H1 (cell line): ENCODE data around the gene RNASE4. TPM values are rescaled to one million over a fixed set of nuclear protein-coding genes. Genes with fewer than 3 reads are reported as not detected.

ENCODE experiments used
- CTCF ChIA-PET: fragments of 300-600 bp; sonication (Branson Sonifier 250); formaldehyde crosslinking; loops from one replicate; lab custom pipeline; 2021; ENCODE audit not compliant: partially characterized antibody; lab: Charles Lee
- POLR2A ChIA-PET: fragments of 300-600 bp; sonication (Branson Sonifier 250); formaldehyde crosslinking; loops from one replicate; lab custom pipeline; 2021; ENCODE audit warnings: inconsistent platforms; ENCODE audit not compliant: partially characterized antibody; lab: Charles Lee
- DNase-seq, 2 experiments: peaks; one replicate each; pipeline versions ENCODE4 v3.0.0 to v3.0.0-alpha.2; 2010 to 2022; ENCODE audit warnings: low spot score in 2 of 2, low read depth in 1 of 2, mixed read lengths in 1 of 2
- FAIRE-seq: peaks from 2 replicates; lab custom pipeline; 2011; peaks lifted over from hg19 to GRCh38; lab: Jason Lieb, UNC
- H2AFZ ChIP-seq: 2 replicates; pipeline ENCODE4 v1.8.1; 2012; ENCODE audit warnings: low read length, inconsistent platforms
- H2AK5ac ChIP-seq: 2 replicates; pipeline ENCODE4 v1.6.1; 2013; ENCODE audit warnings: low read depth, low read length
- H2BK120ac ChIP-seq: replicated peaks from 2 replicates; pipeline ENCODE3; 2013; ENCODE audit warnings: low read depth, low read length, inconsistent platforms
- H2BK12ac ChIP-seq: 2 replicates; pipeline ENCODE4 v1.6.1; 2013; ENCODE audit warnings: low read depth, low read length
- H2BK15ac ChIP-seq: 2 replicates; pipeline ENCODE4 v1.6.1; 2013; ENCODE audit warnings: low read length
- H2BK20ac ChIP-seq: 2 replicates; pipeline ENCODE4 v1.6.1; 2013; ENCODE audit warnings: low read length
- H2BK5ac ChIP-seq: 2 replicates; pipeline ENCODE4 v1.6.1; 2013; ENCODE audit warnings: low read depth, low read length
- H3K14ac ChIP-seq: 2 replicates; pipeline ENCODE4 v1.6.1; 2013; ENCODE audit warnings: inconsistent platforms; ENCODE audit not compliant: insufficient read length
- H3K18ac ChIP-seq: 2 replicates; pipeline ENCODE4 v1.6.1; 2013; ENCODE audit warnings: low read length; ENCODE audit errors: extremely low read depth
- H3K23ac ChIP-seq: 2 replicates; pipeline ENCODE4 v1.6.1; 2013; ENCODE audit warnings: inconsistent platforms; ENCODE audit not compliant: insufficient read length
- H3K23me2 ChIP-seq: 2 replicates; pipeline ENCODE4 v1.6.1; 2013; ENCODE audit warnings: low read depth, low read length
- H3K27ac ChIP-seq: 2 replicates; pipeline ENCODE4 v1.6.1; 2011; ENCODE audit warnings: low read depth, low read length, inconsistent platforms
- H3K27me3 ChIP-seq, 4 experiments: replicated peaks in 1 of 4; 1 replicate in 1 of 4; 2 replicates in 3 of 4; pipeline versions ENCODE4 v1.6.1 to v1.8.1; 2011 to 2013; ENCODE audit warnings: low read length in 3 of 4, mild to moderate bottlenecking in 3 of 4, inconsistent platforms in 2 of 4, mixed read lengths in 2 of 4, moderate library complexity in 1 of 4; ENCODE audit not compliant: control insufficient read depth in 3 of 4, insufficient read depth in 3 of 4; ENCODE audit errors: extremely low read depth in 1 of 4
- H3K36me3 ChIP-seq, 4 experiments: 2 replicates each; pipeline versions ENCODE4 v1.6.1 to v1.8.1; 2011 to 2013; ENCODE audit warnings: mild to moderate bottlenecking in 4 of 4, low read length in 3 of 4, moderate library complexity in 2 of 4, control low read depth in 1 of 4, inconsistent platforms in 1 of 4; ENCODE audit not compliant: insufficient read depth in 4 of 4, control insufficient read depth in 2 of 4
- H3K4ac ChIP-seq: replicated peaks from 2 replicates; pipeline ENCODE3; 2013; ENCODE audit warnings: low read length, low read depth, mixed read lengths, inconsistent platforms; ENCODE audit not compliant: insufficient read length
- H3K4me1 ChIP-seq, 4 experiments: replicated peaks in 1 of 4; 1 replicate in 1 of 4; 2 replicates in 3 of 4; pipeline versions ENCODE4 v1.6.1 to v1.8.1; 2011 to 2013; ENCODE audit warnings: low read length in 3 of 4, inconsistent platforms in 2 of 4, mixed read lengths in 1 of 4; ENCODE audit not compliant: insufficient read depth in 4 of 4, control insufficient read depth in 3 of 4
- H3K4me2 ChIP-seq, 2 experiments: 2 replicates each; pipeline versions ENCODE4 v1.6.1 to v1.8.1; 2011 to 2013; ENCODE audit warnings: low read depth in 2 of 2, low read length in 2 of 2, control low read depth in 1 of 2, inconsistent platforms in 1 of 2, mild to moderate bottlenecking in 1 of 2; ENCODE audit not compliant: insufficient read depth in 1 of 2
- H3K4me3 ChIP-seq, 4 experiments: fragments of 200-600, 300-600 bp in 1 of 4; sonication (generic), shearing (Covaris generic), sonication (Bioruptor Twin) in 1 of 4; 2 replicates each; pipeline versions ENCODE4 v1.5.1 to v1.8.1; 2011 to 2016; ENCODE audit warnings: low read length in 4 of 4, low read depth in 3 of 4, control low read depth in 2 of 4, inconsistent platforms in 2 of 4, mild to moderate bottlenecking in 2 of 4, mixed read lengths in 1 of 4, moderate library complexity in 1 of 4; ENCODE audit not compliant: insufficient read depth in 2 of 4; ENCODE audit errors: extremely low read depth in 1 of 4
- H3K56ac ChIP-seq: replicated peaks from 2 replicates; pipeline ENCODE3; 2013; ENCODE audit warnings: low read depth, mild to moderate bottlenecking, mixed read lengths, low read length, inconsistent platforms; ENCODE audit not compliant: insufficient read length
- H3K79me1 ChIP-seq: 2 replicates; pipeline ENCODE4 v1.6.1; 2013; ENCODE audit warnings: low read depth, low read length, control low read depth
- H3K79me2 ChIP-seq, 2 experiments: 2 replicates each; pipeline versions ENCODE4 v1.6.1 to v1.8.1; 2012 to 2013; ENCODE audit warnings: low read length in 2 of 2, mild to moderate bottlenecking in 2 of 2, inconsistent platforms in 1 of 2; ENCODE audit not compliant: insufficient read depth in 2 of 2, control insufficient read depth in 1 of 2
- H3K9ac ChIP-seq, 4 experiments: replicated peaks in 1 of 4; 1 replicate in 1 of 4; 2 replicates in 3 of 4; pipeline versions ENCODE4 v1.6.1 to v1.8.1; 2011 to 2013; ENCODE audit warnings: low read depth in 3 of 4, low read length in 3 of 4, control low read depth in 2 of 4, mild to moderate bottlenecking in 2 of 4, moderate library complexity in 2 of 4, inconsistent platforms in 1 of 4; ENCODE audit errors: extremely low read depth in 1 of 4
- H3K9me3 ChIP-seq, 2 experiments: 2 replicates each; pipeline versions ENCODE4 v1.6.1 to v1.8.1; 2012 to 2013; ENCODE audit warnings: mild to moderate bottlenecking in 2 of 2, moderate library complexity in 2 of 2, control low read depth in 1 of 2, inconsistent platforms in 1 of 2, low read depth in 1 of 2, low read length in 1 of 2, mixed read lengths in 1 of 2; ENCODE audit not compliant: insufficient read depth in 2 of 2
- H4K20me1 ChIP-seq, 2 experiments: replicated peaks in 1 of 2; 2 replicates each; pipeline versions ENCODE3 to v1.8.1; 2011 to 2013; ENCODE audit warnings: inconsistent platforms in 2 of 2, low read length in 2 of 2, mild to moderate bottlenecking in 1 of 2; ENCODE audit not compliant: insufficient read depth in 2 of 2, control insufficient read depth in 1 of 2
- H4K5ac ChIP-seq: 2 replicates; pipeline ENCODE4 v1.6.1; 2013; ENCODE audit warnings: low read length, low read depth, mixed read lengths, inconsistent platforms; ENCODE audit not compliant: insufficient read length
- H4K8ac ChIP-seq: 2 replicates; pipeline ENCODE4 v1.8.0; 2013; ENCODE audit warnings: mild to moderate bottlenecking, moderate library complexity, low read length, inconsistent platforms; ENCODE audit not compliant: insufficient read depth; ENCODE audit errors: extremely low read depth
- H4K91ac ChIP-seq: replicated peaks from 2 replicates; pipeline ENCODE3; 2013; ENCODE audit warnings: low read length, mixed read lengths, inconsistent platforms; ENCODE audit not compliant: insufficient read length
- BCL11A ChIP-seq, 2 experiments: IDR thresholded peaks; one replicate each; pipeline ENCODE4 v1.6.1; 2011; ENCODE audit warnings: low read depth in 2 of 2, low read length in 2 of 2, mild to moderate bottlenecking in 2 of 2
- CREB1 ChIP-seq: IDR thresholded peaks from 2 replicates; pipeline ENCODE4 v1.6.1; 2012; ENCODE audit warnings: inconsistent platforms
- EGR1 ChIP-seq: IDR thresholded peaks from 2 replicates; pipeline ENCODE4 v1.6.1; 2011; ENCODE audit warnings: low read depth, low read length, borderline replicate concordance
- EZH2 ChIP-seq: fragments of 200-600 bp; sonication (generic); IDR thresholded peaks from 2 replicates; pipeline ENCODE4 v1.7.1; 2012; ENCODE audit warnings: low read depth, mild to moderate bottlenecking, moderate library complexity, low read length, inconsistent platforms; ENCODE audit not compliant: severe bottlenecking
- POLR2A ChIP-seq, 2 experiments: IDR thresholded peaks; 1 replicate in 1 of 2; 2 replicates in 1 of 2; pipeline ENCODE4 v1.6.1; 2011; ENCODE audit warnings: low read depth in 2 of 2, low read length in 2 of 2, mild to moderate bottlenecking in 2 of 2; ENCODE audit errors: control extremely low read depth in 1 of 2
- RXRA ChIP-seq: IDR thresholded peaks from 2 replicates; pipeline ENCODE4 v1.6.1; 2011; ENCODE audit warnings: low read depth, mild to moderate bottlenecking, low read length, moderate library complexity; ENCODE audit not compliant: insufficient read depth
- TAF7 ChIP-seq: optimal IDR thresholded peaks from 2 replicates; pipeline ENCODE3; 2011; ENCODE audit warnings: low read depth, mild to moderate bottlenecking, inconsistent platforms, low read length, moderate library complexity, borderline replicate concordance
- WGBS, 2 experiments: shearing (Covaris generic) in 1 of 2; methylation state at CpG; one replicate each; pipeline versions ENCODE4 v1.1.6 to v1.1.7; 2013 to 2015; ENCODE audit warnings: low lambda C conversion rate in 2 of 2, mixed read lengths in 2 of 2, inconsistent platforms in 1 of 2, low coverage in 1 of 2, missing lambda C conversion rate in 1 of 2; ENCODE audit not compliant: insufficient replicate concordance in 2 of 2, insufficient coverage in 1 of 2, insufficient read length in 1 of 2; ENCODE audit errors: extremely low coverage in 1 of 2, missing lambda C conversion rate in 1 of 2; 5-methylcytosine and 5-hydroxymethylcytosine counted together
- polyA plus RNA-seq, 7 experiments: library from polyadenylated mRNA; depleted of rRNA in 3 of 7; stranded (reverse) in 5 of 7; unstranded in 2 of 7; fragments of >200 nt in 5 of 7; fragments of 200-250 nt in 2 of 7; gene quantifications; 1 replicate in 5 of 7; 2 replicates in 1 of 7; 4 replicates in 1 of 7; pipeline versions ENCODE4 v1.2.1 to v1.2.3, GENCODE V29; 2011 to 2013; ENCODE audit warnings: missing spikeins in 2 of 7, mixed read lengths in 2 of 7
- total RNA-seq: library from RNA; stranded (reverse); fragmentation: NEBNext Ultra II Directional; extraction: Animal tissue kit (Norgen Biotek cat#: 25700); gene quantifications from 2 replicates; pipeline ENCODE4 v1.2.1, GENCODE V29; 2021

RNASE4 gene
- total and polyA plus RNA-seq, 2 of the 8 experiments (the other 6 are each of a cell fraction or from before 2014, with no cell fraction given) = 0.61 to 3.5 TPM

DNA sequence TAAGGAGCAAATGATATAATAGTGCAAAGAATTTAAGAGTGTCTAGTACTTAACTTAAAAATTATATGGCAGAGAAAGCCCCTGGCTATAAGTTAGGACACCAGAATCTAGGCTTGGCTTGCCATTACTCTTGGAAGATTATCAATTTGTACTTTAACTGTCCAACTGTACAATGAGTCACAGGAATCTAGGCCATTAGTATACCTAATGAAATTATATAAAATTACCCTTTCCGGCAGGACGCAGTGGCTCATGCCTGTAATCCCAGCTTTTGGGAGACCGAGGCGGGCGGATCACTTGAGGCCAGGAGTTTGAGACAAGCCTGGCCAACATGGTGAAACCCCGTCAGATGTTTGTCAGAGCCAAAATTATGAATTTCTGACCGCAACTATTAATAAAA is 42.2 kb upstream of the RNASE4 start:
- Histone ChIP-seq H4K20me1 (no peaks in the 10 kb centered on the region), H3K9ac (no peak overlapping the region), H2AK5ac (no peak overlapping the region), H3K4me2 (no peak overlapping the region), H3K4me3 (no peak overlapping the region), H3K36me3 (no peaks in the 10 kb centered on the region), H2AFZ (no peak overlapping the region), H3K14ac (no peak overlapping the region), H4K91ac (no peak overlapping the region), H3K4me1 (no peaks in the 10 kb centered on the region), H3K9me3 (no peaks in the 10 kb centered on the region), H2BK15ac (no peak overlapping the region), H3K56ac (no peak overlapping the region), H2BK20ac (no peak overlapping the region), H2BK120ac (no peak overlapping the region), H2BK5ac (no peak overlapping the region), H3K4ac (no peak overlapping the region), H4K5ac (no peak overlapping the region), H3K23ac (no peak overlapping the region), H3K23me2 (no peaks in the 10 kb centered on the region), H3K27ac (no peak overlapping the region), H3K27me3 (no peaks in the 10 kb centered on the region), H2BK12ac (no peak overlapping the region), H4K8ac (no peak overlapping the region), H3K79me1 (no peaks in the 10 kb centered on the region), H3K79me2 (no peaks in the 10 kb centered on the region), H3K18ac (no peak overlapping the region)
- FAIRE-seq = no peak
- POLR2A ChIA-PET = no interaction called here
- CTCF ChIA-PET = interaction anchor here (1.6 to 2.3 kb wide), 2 partner anchors 10 to 50 kb away, joined by 3 to 5 read pairs; no protein-coding TSS in a partner anchor
- WGBS, 2 experiments = 95% methylated on average over 7 of the region's 7 CpGs; no CpG with 5 or more reads in 1 of the 2 experiments
- no peak for DNase-seq
- no peak for TF ChIP-seq EZH2
- TF ChIP-seq POLR2A (IDR thresholded peaks at IDR 0.05; ENCODE audit: control extremely low read depth in 1 of 2, low read depth in 2 of 2, low read length in 2 of 2) = no peak
- TF ChIP-seq RXRA = no peak
- TF ChIP-seq EGR1 = no peak
- no peak for TF ChIP-seq TAF7
- TF ChIP-seq BCL11A (IDR thresholded peaks at IDR 0.05; ENCODE audit: low read depth in 2 of 2, low read length in 2 of 2) = no peak
- no peak for TF ChIP-seq CREB1
